ENCODE results near the gene MPRIP.

- no peak for TF ChIP-seq FOXM1 (IDR thresholded peaks at IDR 0.05; ENCODE audit: borderline replicate concordance, low read depth)
- no peak for TF ChIP-seq RAD21 (IDR thresholded peaks at IDR 0.05; ENCODE audit: low read depth)
- no peak for TF ChIP-seq EGR1 (IDR thresholded peaks at IDR 0.05)
- no peak for TF ChIP-seq REST (IDR thresholded peaks at IDR 0.05; ENCODE audit: low read depth)
- TF ChIP-seq EP300 (IDR thresholded peaks at IDR 0.05; ENCODE audit: borderline replicate concordance) = no peak
- TF ChIP-seq MAX (IDR thresholded peaks at IDR 0.05) = no peak
- TF ChIP-seq NFIC (IDR thresholded peaks at IDR 0.05) = no peak
- TF ChIP-seq CEBPB (IDR thresholded peaks at IDR 0.05) = no peak
These were observed 190.0 kb downstream of the MPRIP start for GRCh38 chr17:17232303-17232621.

All from Ishikawa (cell line).